HepG2 (cell line): Measurements from ENCODE around the gene CPNE2. TPM values are rescaled to one million over a fixed set of nuclear protein-coding genes. Genes with fewer than 3 reads are reported as not detected.

Experiments used
- ATAC-seq: fragments of 200-7000 bp; cut with Tn5 transposase; 3 replicates; pipeline ENCODE4 v1.9.1; 2020; ENCODE audit warnings: mild to moderate bottlenecking, moderate library complexity
- BruUV-seq: library from RNA; stranded (reverse); fragments of 400-500 nt; replicated peaks from 2 replicates; lab custom pipeline; 2021; lab: Mats Ljungman, UMichigan
- CTCF ChIA-PET: fragments of 300-600 bp; formaldehyde crosslinking; extraction: SDS; loops from one replicate; lab custom pipeline; 2021; ENCODE audit warnings: low total read pairs, inconsistent platforms, low intra/inter-chr PET ratio; lab: Yijun Ruan, JAX
- POLR2A ChIA-PET: fragments of 350-600 bp; sonication (Branson Sonifier 250); formaldehyde crosslinking; loops from one replicate; lab custom pipeline; 2020; ENCODE audit warnings: antibody characterized with exemption, inconsistent platforms; lab: Yijun Ruan, JAX
- DNase-seq: peaks from one replicate; pipeline ENCODE4 v3.0.0-alpha.2; 2015; ENCODE audit warnings: low spot score
- FAIRE-seq: peaks from 3 replicates; lab custom pipeline; 2011; peaks lifted over from hg19 to GRCh38; lab: Jason Lieb, UNC
- H2AFZ ChIP-seq: one replicate; pipeline ENCODE4 v1.6.1; 2011; ENCODE audit warnings: low read length, inconsistent platforms
- H3K27ac ChIP-seq: fragments of 300-600 bp; 3 replicates; pipeline ENCODE4 v1.8.0; 2011; ENCODE audit warnings: mixed run types, mild to moderate bottlenecking, mixed read lengths, low read length, inconsistent platforms; ENCODE audit not compliant: insufficient read depth; ENCODE audit errors: extremely low read length
- H3K27me3 ChIP-seq, 2 experiments: fragments of 200-600 bp in 1 of 2; 2 replicates in 1 of 2; 3 replicates in 1 of 2; pipeline versions ENCODE4 v1.6.0 to v1.8.0; 2011; ENCODE audit warnings: low read length in 2 of 2, mild to moderate bottlenecking in 2 of 2, moderate library complexity in 2 of 2, inconsistent platforms in 1 of 2; ENCODE audit not compliant: insufficient read depth in 2 of 2, control insufficient read depth in 1 of 2
- H3K36me3 ChIP-seq, 2 experiments: fragments of 200-600 bp in 1 of 2; replicated peaks in 1 of 2; 2 replicates in 1 of 2; 3 replicates in 1 of 2; pipeline versions ENCODE4 v1.5.1 to v1.8.0; 2011; ENCODE audit warnings: low read length in 2 of 2, inconsistent platforms in 1 of 2; ENCODE audit not compliant: insufficient read depth in 2 of 2, control insufficient read depth in 1 of 2
- H3K4me1 ChIP-seq: 2 replicates; pipeline ENCODE4 v1.5.1; 2012; ENCODE audit warnings: low read length, inconsistent platforms; ENCODE audit not compliant: insufficient read depth
- H3K4me2 ChIP-seq: 2 replicates; pipeline ENCODE4 v1.6.0; 2011; ENCODE audit warnings: low read depth, low read length, inconsistent platforms
- H3K4me3 ChIP-seq, 3 experiments: fragments of 200-600 bp in 1 of 3; sonication (generic), shearing (Covaris generic) in 1 of 3; replicated peaks in 1 of 3; 2 replicates each; pipeline ENCODE4 v1.5.1; 2011 to 2016; ENCODE audit warnings: low read length in 3 of 3, inconsistent platforms in 2 of 3, low read depth in 2 of 3, mild to moderate bottlenecking in 2 of 3, control low read depth in 1 of 3, mixed read lengths in 1 of 3; ENCODE audit not compliant: insufficient read depth in 1 of 3
- H3K79me2 ChIP-seq: one replicate; pipeline ENCODE4 v1.6.1; 2011; ENCODE audit warnings: low read length, inconsistent platforms; ENCODE audit not compliant: insufficient read depth
- H3K9ac ChIP-seq: 2 replicates; pipeline ENCODE4 v1.6.0; 2011; ENCODE audit warnings: mild to moderate bottlenecking, low read depth, low read length, inconsistent platforms; ENCODE audit not compliant: insufficient read depth
- H3K9me3 ChIP-seq: 2 replicates; pipeline ENCODE4 v1.5.1; 2012; ENCODE audit warnings: mild to moderate bottlenecking, low read length
- H4K20me1 ChIP-seq: 2 replicates; pipeline ENCODE4 v1.6.0; 2011; ENCODE audit warnings: inconsistent platforms, mild to moderate bottlenecking, low read length, moderate library complexity; ENCODE audit not compliant: insufficient read depth
- ARNTL ChIP-seq: sonication (generic); formaldehyde crosslinking; IDR thresholded peaks from 2 replicates; pipeline ENCODE4 v1.4.0; 2020; ENCODE audit warnings: mild to moderate bottlenecking, missing genetic modification reagents
- GATAD1 ChIP-seq: IDR thresholded peaks from 2 replicates; pipeline ENCODE4 v1.6.1; 2016; ENCODE audit warnings: missing genetic modification reagents, missing compliant biosample characterization
- HDAC1 ChIP-seq: sonication (generic); formaldehyde crosslinking; IDR thresholded peaks from 2 replicates; pipeline ENCODE4 v1.5.1; 2020; ENCODE audit warnings: mild to moderate bottlenecking, missing genetic modification reagents
- RFXAP ChIP-seq: sonication (generic); formaldehyde crosslinking; IDR thresholded peaks from 2 replicates; pipeline ENCODE4 v1.4.0; 2020; ENCODE audit warnings: missing genetic modification reagents, borderline replicate concordance
- TP53 ChIP-seq: sonication (generic); formaldehyde crosslinking; conservative IDR thresholded peaks from 2 replicates; pipeline ENCODE4 v1.4.0; 2020; ENCODE audit warnings: missing genetic modification reagents
- ZFP36 ChIP-seq: fragments of 150-350 bp; IDR thresholded peaks from 2 replicates; pipeline ENCODE4 v1.6.1; 2018; ENCODE audit warnings: borderline replicate concordance, low read length, low read depth; ENCODE audit not compliant: partially characterized antibody
- ZNF3 ChIP-seq: IDR thresholded peaks from 2 replicates; pipeline ENCODE4 v1.7.0; 2017; ENCODE audit warnings: inconsistent platforms
- ZNF670 ChIP-seq: sonication (generic); formaldehyde crosslinking; IDR thresholded peaks from 2 replicates; pipeline ENCODE4 v1.8.0; 2022; ENCODE audit warnings: mild to moderate bottlenecking, missing genetic modification reagents, borderline replicate concordance
- WGBS: methylation state at CpG from one replicate; pipeline ENCODE4 v1.1.6; 2017; ENCODE audit warnings: low lambda C conversion rate; 5-methylcytosine and 5-hydroxymethylcytosine counted together
- in situ Hi-C: cut with HindIII; loops from 2 replicates; pipeline ENCODE4 v1.10.0; 2017; ENCODE audit warnings: low pct_unique_long_range_greater_than_20kb; ENCODE audit not compliant: extremely low pct_ligation_motif_present
- intact Hi-C: fragments of 100-400 bp; cut with micrococcal nuclease; formaldehyde crosslinking; loops from one replicate; pipeline ENCODE4 v1.10.0; 2022; ENCODE audit not compliant: unreplicated experiment
- polyA plus RNA-seq, 8 experiments: library from polyadenylated mRNA; depleted of rRNA in 3 of 8; stranded (reverse) in 7 of 8; unstranded in 1 of 8; fragments of >200 nt; fragmentation: Illumina TruSeq in 4 of 8; extraction: Trizol in 4 of 8; gene quantifications; 2 replicates each; pipeline versions ENCODE4 v1.2.1 to v1.2.3, GENCODE V29; 2011 to 2016; ENCODE audit warnings: low read depth in 4 of 8, missing spikeins in 1 of 8, mixed read lengths in 1 of 8; ENCODE audit not compliant: insufficient read depth in 1 of 8
- total RNA-seq, 5 experiments: library from RNA; depleted of rRNA; stranded (reverse); fragments of >200 nt; fragmentation: Illumina TruSeq; extraction: Trizol; gene quantifications; 2 replicates each; pipeline ENCODE4 v1.2.3, GENCODE V29; 2016; ENCODE audit warnings: low read depth in 1 of 5
- TF ChIP-seq, protein P1 (sequence below): sonication (generic); formaldehyde crosslinking; IDR thresholded peaks from 2 replicates; pipeline ENCODE4 v1.4.0; 2020; ENCODE audit warnings: mild to moderate bottlenecking, low read depth, missing genetic modification reagents
- TF ChIP-seq, protein P2 (sequence below): sonication (generic); formaldehyde crosslinking; IDR thresholded peaks from 2 replicates; pipeline ENCODE4 v1.5.0; 2020; ENCODE audit warnings: mild to moderate bottlenecking, missing genetic modification reagents, borderline replicate concordance
- TF ChIP-seq, protein P3 (sequence below): sonication (generic); formaldehyde crosslinking; IDR thresholded peaks from 2 replicates; pipeline ENCODE4 v1.8.1; 2022; ENCODE audit warnings: mild to moderate bottlenecking, missing genetic modification reagents
- TF ChIP-seq, protein P4 (sequence below): sonication (generic); formaldehyde crosslinking; conservative IDR thresholded peaks from 2 replicates; pipeline ENCODE4 v1.4.0; 2020; ENCODE audit warnings: missing genetic modification reagents
- TF ChIP-seq, protein P5 (sequence below): IDR thresholded peaks from 2 replicates; pipeline ENCODE4 v1.6.1; 2018; ENCODE audit warnings: missing genetic modification reagents, mild to moderate bottlenecking, missing compliant biosample characterization

The CPNE2 gene
- total and polyA plus RNA-seq, 2 of the 13 experiments (the other 11 are each of a cell fraction or from before 2014, with no cell fraction given) = 10.6 to 23.3 TPM

DNA sequence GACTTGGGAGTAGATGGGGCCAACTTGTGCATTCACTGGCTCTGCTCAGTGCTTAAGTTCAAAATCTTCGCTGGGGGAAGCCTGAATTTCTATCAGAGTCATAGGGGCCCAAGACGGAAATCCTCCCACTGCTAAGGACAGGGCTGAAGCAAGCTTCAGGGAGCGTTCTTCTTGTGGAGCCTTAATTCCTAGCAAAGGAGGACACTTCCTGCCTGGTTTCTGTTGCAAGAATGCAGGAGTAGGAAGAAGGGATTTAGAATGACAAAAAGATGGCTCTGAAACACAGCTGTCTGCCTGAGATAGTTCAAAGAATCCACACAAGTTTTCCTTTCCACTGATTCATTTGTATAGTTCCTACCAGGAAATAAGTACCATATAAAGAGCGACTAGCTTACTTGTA is 67.1 kb downstream of the CPNE2 start:
- Histone ChIP-seq H3K9ac (no peak overlapping the region), H3K79me2 (no peaks in the 10 kb centered on the region), H2AFZ (no peak overlapping the region), H3K27me3 (no peaks in the 10 kb centered on the region), H3K36me3 (peaks cover 12 to 55% of the 10 kb centered on the region in 2 experiments), H3K27ac (no peak overlapping the region), H4K20me1 (no peaks in the 10 kb centered on the region), H3K4me2 (no peak overlapping the region), H3K9me3 (no peaks in the 10 kb centered on the region), H3K4me1 (peaks cover 19% of the 10 kb centered on the region), H3K4me3 (no peak overlapping the region)
- in situ Hi-C loops (no loop called here), intact Hi-C loops (no loop called here)
- FAIRE-seq (no peak), DNase-seq (no peak), ATAC-seq (no peak)
- BruUV-seq = no TSS peak
- ChIA-PET POLR2A (no interaction called here), CTCF (no interaction called here)
- TF ChIP-seq, protein P1, sequence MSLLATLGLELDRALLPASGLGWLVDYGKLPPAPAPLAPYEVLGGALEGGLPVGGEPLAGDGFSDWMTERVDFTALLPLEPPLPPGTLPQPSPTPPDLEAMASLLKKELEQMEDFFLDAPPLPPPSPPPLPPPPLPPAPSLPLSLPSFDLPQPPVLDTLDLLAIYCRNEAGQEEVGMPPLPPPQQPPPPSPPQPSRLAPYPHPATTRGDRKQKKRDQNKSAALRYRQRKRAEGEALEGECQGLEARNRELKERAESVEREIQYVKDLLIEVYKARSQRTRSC (CRISPR knock-in tag) = no peak
- TF ChIP-seq, protein P2, sequence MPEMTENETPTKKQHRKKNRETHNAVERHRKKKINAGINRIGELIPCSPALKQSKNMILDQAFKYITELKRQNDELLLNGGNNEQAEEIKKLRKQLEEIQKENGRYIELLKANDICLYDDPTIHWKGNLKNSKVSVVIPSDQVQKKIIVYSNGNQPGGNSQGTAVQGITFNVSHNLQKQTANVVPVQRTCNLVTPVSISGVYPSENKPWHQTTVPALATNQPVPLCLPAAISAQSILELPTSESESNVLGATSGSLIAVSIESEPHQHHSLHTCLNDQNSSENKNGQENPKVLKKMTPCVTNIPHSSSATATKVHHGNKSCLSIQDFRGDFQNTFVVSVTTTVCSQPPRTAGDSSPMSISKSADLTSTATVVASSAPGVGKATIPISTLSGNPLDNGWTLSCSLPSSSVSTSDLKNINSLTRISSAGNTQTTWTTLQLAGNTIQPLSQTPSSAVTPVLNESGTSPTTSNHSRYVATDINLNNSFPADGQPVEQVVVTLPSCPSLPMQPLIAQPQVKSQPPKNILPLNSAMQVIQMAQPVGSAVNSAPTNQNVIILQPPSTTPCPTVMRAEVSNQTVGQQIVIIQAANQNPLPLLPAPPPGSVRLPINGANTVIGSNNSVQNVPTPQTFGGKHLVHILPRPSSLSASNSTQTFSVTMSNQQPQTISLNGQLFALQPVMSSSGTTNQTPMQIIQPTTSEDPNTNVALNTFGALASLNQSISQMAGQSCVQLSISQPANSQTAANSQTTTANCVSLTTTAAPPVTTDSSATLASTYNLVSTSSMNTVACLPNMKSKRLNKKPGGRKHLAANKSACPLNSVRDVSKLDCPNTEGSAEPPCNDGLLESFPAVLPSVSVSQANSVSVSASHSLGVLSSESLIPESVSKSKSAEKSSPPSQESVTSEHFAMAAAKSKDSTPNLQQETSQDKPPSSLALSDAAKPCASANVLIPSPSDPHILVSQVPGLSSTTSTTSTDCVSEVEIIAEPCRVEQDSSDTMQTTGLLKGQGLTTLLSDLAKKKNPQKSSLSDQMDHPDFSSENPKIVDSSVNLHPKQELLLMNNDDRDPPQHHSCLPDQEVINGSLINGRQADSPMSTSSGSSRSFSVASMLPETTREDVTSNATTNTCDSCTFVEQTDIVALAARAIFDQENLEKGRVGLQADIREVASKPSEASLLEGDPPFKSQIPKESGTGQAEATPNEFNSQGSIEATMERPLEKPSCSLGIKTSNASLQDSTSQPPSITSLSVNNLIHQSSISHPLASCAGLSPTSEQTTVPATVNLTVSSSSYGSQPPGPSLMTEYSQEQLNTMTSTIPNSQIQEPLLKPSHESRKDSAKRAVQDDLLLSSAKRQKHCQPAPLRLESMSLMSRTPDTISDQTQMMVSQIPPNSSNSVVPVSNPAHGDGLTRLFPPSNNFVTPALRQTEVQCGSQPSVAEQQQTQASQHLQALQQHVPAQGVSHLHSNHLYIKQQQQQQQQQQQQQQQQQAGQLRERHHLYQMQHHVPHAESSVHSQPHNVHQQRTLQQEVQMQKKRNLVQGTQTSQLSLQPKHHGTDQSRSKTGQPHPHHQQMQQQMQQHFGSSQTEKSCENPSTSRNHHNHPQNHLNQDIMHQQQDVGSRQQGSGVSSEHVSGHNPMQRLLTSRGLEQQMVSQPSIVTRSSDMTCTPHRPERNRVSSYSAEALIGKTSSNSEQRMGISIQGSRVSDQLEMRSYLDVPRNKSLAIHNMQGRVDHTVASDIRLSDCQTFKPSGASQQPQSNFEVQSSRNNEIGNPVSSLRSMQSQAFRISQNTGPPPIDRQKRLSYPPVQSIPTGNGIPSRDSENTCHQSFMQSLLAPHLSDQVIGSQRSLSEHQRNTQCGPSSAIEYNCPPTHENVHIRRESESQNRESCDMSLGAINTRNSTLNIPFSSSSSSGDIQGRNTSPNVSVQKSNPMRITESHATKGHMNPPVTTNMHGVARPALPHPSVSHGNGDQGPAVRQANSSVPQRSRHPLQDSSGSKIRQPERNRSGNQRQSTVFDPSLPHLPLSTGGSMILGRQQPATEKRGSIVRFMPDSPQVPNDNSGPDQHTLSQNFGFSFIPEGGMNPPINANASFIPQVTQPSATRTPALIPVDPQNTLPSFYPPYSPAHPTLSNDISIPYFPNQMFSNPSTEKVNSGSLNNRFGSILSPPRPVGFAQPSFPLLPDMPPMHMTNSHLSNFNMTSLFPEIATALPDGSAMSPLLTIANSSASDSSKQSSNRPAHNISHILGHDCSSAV (CRISPR knock-in tag) = no peak
- TF ChIP-seq HDAC1 (CRISPR knock-in tag) (no peak), RFXAP (CRISPR knock-in tag) (no peak), ZNF3 (CRISPR knock-in tag) (no peak), ZFP36 (no peak), GATAD1 (CRISPR knock-in tag) (no peak), ARNTL (no peak), TP53 (CRISPR knock-in tag) (no peak), ZNF670 (CRISPR knock-in tag) (no peak)
- TF ChIP-seq, protein P3, sequence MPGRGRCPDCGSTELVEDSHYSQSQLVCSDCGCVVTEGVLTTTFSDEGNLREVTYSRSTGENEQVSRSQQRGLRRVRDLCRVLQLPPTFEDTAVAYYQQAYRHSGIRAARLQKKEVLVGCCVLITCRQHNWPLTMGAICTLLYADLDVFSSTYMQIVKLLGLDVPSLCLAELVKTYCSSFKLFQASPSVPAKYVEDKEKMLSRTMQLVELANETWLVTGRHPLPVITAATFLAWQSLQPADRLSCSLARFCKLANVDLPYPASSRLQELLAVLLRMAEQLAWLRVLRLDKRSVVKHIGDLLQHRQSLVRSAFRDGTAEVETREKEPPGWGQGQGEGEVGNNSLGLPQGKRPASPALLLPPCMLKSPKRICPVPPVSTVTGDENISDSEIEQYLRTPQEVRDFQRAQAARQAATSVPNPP (CRISPR knock-in tag) = no peak
- TF ChIP-seq, protein P4, sequence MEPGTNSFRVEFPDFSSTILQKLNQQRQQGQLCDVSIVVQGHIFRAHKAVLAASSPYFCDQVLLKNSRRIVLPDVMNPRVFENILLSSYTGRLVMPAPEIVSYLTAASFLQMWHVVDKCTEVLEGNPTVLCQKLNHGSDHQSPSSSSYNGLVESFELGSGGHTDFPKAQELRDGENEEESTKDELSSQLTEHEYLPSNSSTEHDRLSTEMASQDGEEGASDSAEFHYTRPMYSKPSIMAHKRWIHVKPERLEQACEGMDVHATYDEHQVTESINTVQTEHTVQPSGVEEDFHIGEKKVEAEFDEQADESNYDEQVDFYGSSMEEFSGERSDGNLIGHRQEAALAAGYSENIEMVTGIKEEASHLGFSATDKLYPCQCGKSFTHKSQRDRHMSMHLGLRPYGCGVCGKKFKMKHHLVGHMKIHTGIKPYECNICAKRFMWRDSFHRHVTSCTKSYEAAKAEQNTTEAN (CRISPR knock-in tag) = no peak
- TF ChIP-seq, protein P5, sequence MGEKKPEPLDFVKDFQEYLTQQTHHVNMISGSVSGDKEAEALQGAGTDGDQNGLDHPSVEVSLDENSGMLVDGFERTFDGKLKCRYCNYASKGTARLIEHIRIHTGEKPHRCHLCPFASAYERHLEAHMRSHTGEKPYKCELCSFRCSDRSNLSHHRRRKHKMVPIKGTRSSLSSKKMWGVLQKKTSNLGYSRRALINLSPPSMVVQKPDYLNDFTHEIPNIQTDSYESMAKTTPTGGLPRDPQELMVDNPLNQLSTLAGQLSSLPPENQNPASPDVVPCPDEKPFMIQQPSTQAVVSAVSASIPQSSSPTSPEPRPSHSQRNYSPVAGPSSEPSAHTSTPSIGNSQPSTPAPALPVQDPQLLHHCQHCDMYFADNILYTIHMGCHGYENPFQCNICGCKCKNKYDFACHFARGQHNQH (CRISPR knock-in tag) = no peak
- WGBS = 94% methylated on average over 4 of the region's 4 CpGs
